ENCODE results near the gene ID2. TPM values are rescaled to one million over a fixed set of nuclear protein-coding genes. Genes with fewer than 3 reads are reported as not detected.

Gene ID2
- total and polyA plus RNA-seq, 2 experiments from 2014 or later, result 468 to 668 TPM

DNA sequence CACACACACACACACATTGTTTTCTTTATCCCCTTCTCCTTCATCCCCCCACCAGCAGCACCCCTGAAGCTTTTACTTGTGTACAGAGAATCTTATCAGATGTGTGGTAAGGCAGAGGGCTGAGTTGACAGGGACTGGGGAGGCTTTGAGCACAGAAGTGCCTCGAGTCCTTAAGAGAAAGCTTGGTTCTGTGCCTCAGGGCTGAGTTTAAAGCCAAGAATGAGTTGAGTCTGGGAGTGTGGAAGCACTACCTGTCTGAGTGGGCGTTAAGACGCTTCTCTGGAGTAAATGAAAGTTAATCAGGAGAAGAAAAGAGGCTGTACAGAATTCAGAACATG, 2.7 kb downstream of the ID2 start:
- Histone ChIP-seq H4K20me1 (ENCODE audit: insufficient read depth) (peaks cover 3% of the 10 kb centered on the region; the same call in 1 of the 2 replicates), H2AFZ (no peak overlapping the region), H3F3A (ENCODE audit: insufficient read depth) (peaks cover 46% of the 10 kb centered on the region), H3K4me3 (peak overlapping the region; percentile 100), H3K9me2 (ENCODE audit: insufficient read depth) (no peaks in the 10 kb centered on the region), H3K9ac (peak overlapping the region; percentile 99), H3K79me2 (ENCODE audit: insufficient read depth) (peaks cover 32% of the 10 kb centered on the region), H3K27me3 (replicated peaks; ENCODE audit: insufficient read depth) (no peaks in the 10 kb centered on the region), H3K36me3 (ENCODE audit: low read depth) (peaks cover 18% of the 10 kb centered on the region), H3K9me3 (ENCODE audit: low read depth) (no peaks in the 10 kb centered on the region), H3K4me2 (ENCODE audit: unreplicated experiment) (peak overlapping the region; percentile 93), H3K27ac (peak overlapping the region; percentile 93), H3K4me1 (ENCODE audit: insufficient read depth) (peaks cover 19% of the 10 kb centered on the region; the same call in 1 of the 2 replicates)
- TF ChIP-seq EZH2 (IDR thresholded peaks at IDR 0.05; ENCODE audit: insufficient read depth, poor library complexity, severe bottlenecking) (no peak), EZH2phosphoT487 (IDR thresholded peaks at IDR 0.05; ENCODE audit: insufficient read depth, low read depth) (no peak)
- DNase-seq, result peak; percentile 76
- in situ Hi-C loops (cut with MboI), result loop anchor here (25.0 kb wide), 4 partner anchors 672 to 1572 kb away; no protein-coding TSS in a partner anchor
- WGBS, 2 experiments (ENCODE audit: low coverage in 1 of 2, low lambda C conversion rate in 2 of 2, missing lambda C conversion rate in 2 of 2), result 1 to 3% methylated on average over 3 of the region's 3 CpGs

GRCh38 chr2:8684878-8685696, 3.2 kb downstream of the ID2 start:
- H3K9me2 ChIP-seq (ENCODE audit: insufficient read depth), result no peaks in the 10 kb centered on the region
- in situ Hi-C loops (cut with MboI), result loop anchor here (5.0 to 25.0 kb wide), 5 partner anchors 673 to 1573 kb away; no protein-coding TSS in a partner anchor
- H3K27me3 ChIP-seq (replicated peaks; ENCODE audit: insufficient read depth), result no peaks in the 10 kb centered on the region
- H3K9ac ChIP-seq, result peak overlapping the region; percentile 99
- peaks cover 41% of the 10 kb centered on the region for H3F3A ChIP-seq (ENCODE audit: insufficient read depth)
- H3K9me3 ChIP-seq (ENCODE audit: low read depth), result no peaks in the 10 kb centered on the region
- TF ChIP-seq EZH2 (IDR thresholded peaks at IDR 0.05; ENCODE audit: insufficient read depth, poor library complexity, severe bottlenecking) (no peak), EZH2phosphoT487 (IDR thresholded peaks at IDR 0.05; ENCODE audit: insufficient read depth, low read depth) (no peak)
- peak overlapping the region; percentile 100 for H3K4me3 ChIP-seq
- DNase-seq, result peak; percentile 89
- H3K4me2 ChIP-seq (ENCODE audit: unreplicated experiment), result peak overlapping the region; percentile 93
- peaks cover 32% of the 10 kb centered on the region for H3K79me2 ChIP-seq (ENCODE audit: insufficient read depth)
- peak overlapping the region; percentile 37; the same call in 1 of the 2 replicates for H2AFZ ChIP-seq
- H3K36me3 ChIP-seq (ENCODE audit: low read depth), result peaks cover 18% of the 10 kb centered on the region
- H4K20me1 ChIP-seq (ENCODE audit: insufficient read depth), result peaks cover 3% of the 10 kb centered on the region; the same call in 1 of the 2 replicates
- peaks cover 14% of the 10 kb centered on the region; the same call in 1 of the 2 replicates for H3K4me1 ChIP-seq (ENCODE audit: insufficient read depth)
- H3K27ac ChIP-seq, result peak overlapping the region; percentile 93
- WGBS, 2 experiments (ENCODE audit: low coverage in 1 of 2, low lambda C conversion rate in 2 of 2, missing lambda C conversion rate in 2 of 2), result 1 to 2% methylated on average over 37 to 51 of the region's 87 CpGs

GRCh38 chr2:8685697-8686358, 4.0 kb downstream of the ID2 start:
- peak overlapping the region; percentile 93 for H3K4me2 ChIP-seq (ENCODE audit: unreplicated experiment)
- H3F3A ChIP-seq (ENCODE audit: insufficient read depth), result peaks cover 33% of the 10 kb centered on the region
- H3K9ac ChIP-seq, result peak overlapping the region; percentile 99
- peak overlapping the region; percentile 100 for H3K4me3 ChIP-seq
- peak overlapping the region; percentile 93 for H3K27ac ChIP-seq
- peak overlapping the region; percentile 62 for H2AFZ ChIP-seq
- H3K4me1 ChIP-seq (ENCODE audit: insufficient read depth), result peaks cover 6% of the 10 kb centered on the region; the same call in 1 of the 2 replicates
- 0% methylated on average over 7 to 48 of the region's 50 CpGs for WGBS, 2 experiments (ENCODE audit: low coverage in 1 of 2, low lambda C conversion rate in 2 of 2, missing lambda C conversion rate in 2 of 2)
- DNase-seq, result peak; percentile 77
- no peaks in the 10 kb centered on the region for H3K9me2 ChIP-seq (ENCODE audit: insufficient read depth)
- H3K27me3 ChIP-seq (replicated peaks; ENCODE audit: insufficient read depth), result no peaks in the 10 kb centered on the region
- peaks cover 3% of the 10 kb centered on the region; the same call in 1 of the 2 replicates for H4K20me1 ChIP-seq (ENCODE audit: insufficient read depth)
- no peaks in the 10 kb centered on the region for H3K9me3 ChIP-seq (ENCODE audit: low read depth)
- in situ Hi-C loops (cut with MboI), result loop anchor here (5.0 to 25.0 kb wide), 5 partner anchors 674 to 1574 kb away; no protein-coding TSS in a partner anchor
- TF ChIP-seq EZH2 (IDR thresholded peaks at IDR 0.05; ENCODE audit: insufficient read depth, poor library complexity, severe bottlenecking) (no peak), EZH2phosphoT487 (IDR thresholded peaks at IDR 0.05; ENCODE audit: insufficient read depth, low read depth) (no peak)
- peaks cover 32% of the 10 kb centered on the region for H3K79me2 ChIP-seq (ENCODE audit: insufficient read depth)
- peaks cover 18% of the 10 kb centered on the region for H3K36me3 ChIP-seq (ENCODE audit: low read depth)

- H3K9me2 ChIP-seq (ENCODE audit: insufficient read depth), result no peaks in the 10 kb centered on the region
- no peak for DNase-seq
- H3K9ac ChIP-seq, result no peak overlapping the region
- no peak overlapping the region for H3K4me3 ChIP-seq
- H3K79me2 ChIP-seq (ENCODE audit: insufficient read depth), result no peaks in the 10 kb centered on the region
- H4K20me1 ChIP-seq (ENCODE audit: insufficient read depth), result no peaks in the 10 kb centered on the region
- WGBS, 2 experiments (ENCODE audit: low coverage in 1 of 2, low lambda C conversion rate in 2 of 2, missing lambda C conversion rate in 2 of 2), result 96 to 99% methylated on average over 9 of the region's 9 CpGs
- no peaks in the 10 kb centered on the region for H3K9me3 ChIP-seq (ENCODE audit: low read depth)
- no peaks in the 10 kb centered on the region for H3K27me3 ChIP-seq (replicated peaks; ENCODE audit: insufficient read depth)
- in situ Hi-C loops (cut with MboI), result loop anchor here (25.0 kb wide), 4 partner anchors 680 to 1580 kb away; no protein-coding TSS in a partner anchor
- H3K4me1 ChIP-seq (ENCODE audit: insufficient read depth), result no peaks in the 10 kb centered on the region
- 0 out of 2 replicates have a peak, but pooled peaks cover 8% of the 10 kb centered on the region for H3F3A ChIP-seq (ENCODE audit: insufficient read depth)
- H3K36me3 ChIP-seq (ENCODE audit: low read depth), result no peaks in the 10 kb centered on the region
- no peak overlapping the region for H2AFZ ChIP-seq
- H3K4me2 ChIP-seq (ENCODE audit: unreplicated experiment), result no peak overlapping the region
- TF ChIP-seq EZH2phosphoT487 (IDR thresholded peaks at IDR 0.05; ENCODE audit: insufficient read depth, low read depth) (no peak), EZH2 (IDR thresholded peaks at IDR 0.05; ENCODE audit: insufficient read depth, poor library complexity, severe bottlenecking) (no peak)
- no peak overlapping the region for H3K27ac ChIP-seq
Observed at GRCh38 chr2:8691859-8692437, 10.1 kb downstream of the ID2 start.

All from GM23248 (cell line).